Jurkat, Clone E6-1 (cell line): ENCODE measurements around the gene HCLS1.
"Not testable (repeated sequence)": the region's sequence is repeated elsewhere in the genome, so short reads cannot be mapped to it uniquely, and the experiment has no call there.

Experiments used
- DNase-seq: peaks from one replicate; pipeline ENCODE4 v3.0.0-alpha.2; 2011; ENCODE audit warnings: low read depth, low spot score
- H3K4me3 ChIP-seq: 2 replicates; pipeline ENCODE4 v1.5.1; 2011; ENCODE audit warnings: mild to moderate bottlenecking, low read length, control low read depth, moderate library complexity

Gene HCLS1

DNA sequence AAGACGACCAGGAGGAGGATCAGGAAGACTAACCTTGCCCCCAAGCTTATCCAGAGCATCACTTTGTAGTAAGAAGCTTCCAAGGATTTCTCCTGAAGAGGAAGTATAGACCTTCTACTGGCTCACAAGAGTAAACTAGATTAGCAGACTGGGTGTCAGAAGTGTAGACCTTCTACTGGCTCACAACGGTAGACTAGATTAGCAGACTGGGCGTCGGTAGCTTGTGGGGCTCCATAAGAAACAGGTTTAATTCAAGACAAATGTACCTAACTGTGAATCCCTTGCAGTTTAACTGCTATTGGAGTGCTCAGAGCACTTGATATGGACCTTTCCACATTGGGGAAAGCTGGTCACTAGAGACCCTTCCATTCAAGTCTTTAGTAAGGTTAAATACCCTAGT lies 54.6 kb downstream of the HCLS1 start:
- no peak overlapping the region for H3K4me3 ChIP-seq
- DNase-seq: no peak

GRCh38 chr3:121604759-121605158 lies 55.9 kb downstream of the HCLS1 start:
- H3K4me3 ChIP-seq: no peak overlapping the region
- DNase-seq: no peak

- DNase-seq: no peak
- no peak overlapping the region for H3K4me3 ChIP-seq
Measured at GRCh38 chr3:121601212-121601812, 59.4 kb downstream of the HCLS1 start.

- DNase-seq, H3K4me3 ChIP-seq: not testable (repeated sequence)
Measured at GRCh38 chr3:121599900-121600299, 60.8 kb downstream of the HCLS1 start.

DNA sequence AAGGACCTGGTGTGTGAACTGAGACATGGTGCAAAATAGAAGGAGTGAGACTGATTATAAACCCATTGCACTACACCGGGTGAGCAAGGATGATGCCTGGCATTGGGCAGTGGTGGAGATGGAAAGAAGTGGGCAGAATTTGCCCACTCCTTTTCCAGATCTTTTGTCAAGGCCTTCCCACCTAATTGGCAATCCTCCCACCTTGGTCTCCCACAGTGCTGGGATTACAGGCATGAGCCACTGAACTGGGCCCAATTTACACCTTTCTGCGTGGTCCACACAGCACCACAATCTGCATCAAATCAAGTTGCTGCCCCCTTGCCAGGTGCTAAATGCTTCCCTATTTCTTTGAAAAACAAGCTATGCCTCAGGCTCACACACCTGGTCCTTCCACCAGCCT lies 62.1 kb downstream of the HCLS1 start:
- H3K4me3 ChIP-seq: no peak overlapping the region
- no peak for DNase-seq

DNA sequence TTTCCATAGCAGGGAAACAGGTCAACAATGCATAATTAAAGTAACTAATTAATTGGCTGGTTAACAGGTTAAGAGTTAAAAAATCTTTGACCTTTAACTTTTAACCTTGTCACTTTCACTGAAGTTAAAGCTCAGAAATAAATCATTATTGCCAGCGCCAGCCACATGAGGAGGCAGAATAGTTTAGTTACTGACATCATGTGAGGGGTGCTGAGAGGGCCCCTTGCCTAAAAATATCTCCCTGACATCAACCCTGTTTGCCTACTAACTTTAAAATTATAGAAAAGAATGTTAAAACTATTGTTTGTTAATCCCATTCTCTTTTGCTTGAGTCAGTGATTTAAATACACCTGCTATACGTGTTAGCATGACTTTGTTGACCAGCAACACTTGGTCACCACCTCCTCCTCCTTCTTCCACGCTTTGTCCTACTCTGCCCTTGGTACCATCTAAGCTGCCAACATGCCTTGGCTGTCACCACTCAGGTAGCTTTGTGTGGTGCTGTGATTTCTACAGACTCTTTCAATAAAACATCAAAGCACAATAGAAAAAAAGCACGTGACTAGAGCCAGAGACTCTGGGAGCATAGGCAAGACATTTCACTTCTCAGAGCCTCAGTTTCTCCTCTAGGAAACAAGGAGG lies 64.8 kb downstream of the HCLS1 start:
- no peak for DNase-seq
- no peak overlapping the region for H3K4me3 ChIP-seq

DNA sequence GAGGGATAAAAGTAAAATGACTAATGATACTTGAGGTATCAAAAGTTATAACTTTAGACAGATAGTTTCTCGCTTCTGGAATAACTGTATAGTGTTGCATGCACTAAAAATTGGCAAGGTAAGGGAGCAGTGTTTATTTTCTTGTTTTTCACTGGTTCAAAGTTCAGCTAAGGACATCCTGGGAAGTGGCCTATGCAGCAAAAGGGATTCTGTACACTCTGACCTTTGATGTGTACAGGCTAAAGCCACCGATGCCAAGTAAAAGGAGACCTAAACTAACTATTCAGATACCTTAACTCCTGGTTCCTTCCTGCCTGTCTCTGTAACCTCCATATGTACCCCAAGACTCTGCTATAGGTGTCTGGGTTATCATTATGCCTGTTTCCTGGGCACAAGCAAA lies 65.9 kb downstream of the HCLS1 start:
- no peak for DNase-seq

DNA sequence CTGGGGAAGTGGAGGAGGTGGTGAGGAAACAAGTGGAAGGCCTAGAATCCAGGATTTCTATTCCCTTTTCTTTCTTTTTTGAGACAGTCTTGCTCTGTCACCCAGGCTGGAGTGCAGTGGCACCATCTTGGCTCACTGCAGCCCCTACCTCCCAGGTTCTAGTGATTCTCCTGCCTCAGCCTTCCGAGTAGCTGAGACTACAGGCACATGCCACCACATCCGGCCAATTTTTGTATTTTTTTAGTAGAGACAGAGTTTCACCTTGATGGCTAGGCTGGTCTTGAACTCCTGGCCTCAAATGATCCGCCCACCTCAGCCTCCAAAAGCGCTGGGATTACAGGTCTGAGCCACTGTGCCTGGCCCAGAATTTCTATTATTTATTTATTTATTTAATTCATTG lies 66.9 kb downstream of the HCLS1 start:
- DNase-seq, H3K4me3 ChIP-seq: not testable (repeated sequence)

More for the DNA sequence above, 65.9 kb downstream of the HCLS1 start:
- no peak overlapping the region for H3K4me3 ChIP-seq

GRCh38 chr3:121592856-121593702 lies 67.6 kb downstream of the HCLS1 start, which contains the start of gene FBXO40:
Gene FBXO40, plus strand, starts transcription at chr3:121593379. Its CDS starts 27,197 bp downstream, at chr3:121620576.
- no peak within 1 kb of the TSS for H3K4me3 ChIP-seq
- no peak for DNase-seq

- H3K4me3 ChIP-seq: no peak overlapping the region
- no peak for DNase-seq
Measured at GRCh38 chr3:121584418-121584817, 76.3 kb downstream of the HCLS1 start.

DNA sequence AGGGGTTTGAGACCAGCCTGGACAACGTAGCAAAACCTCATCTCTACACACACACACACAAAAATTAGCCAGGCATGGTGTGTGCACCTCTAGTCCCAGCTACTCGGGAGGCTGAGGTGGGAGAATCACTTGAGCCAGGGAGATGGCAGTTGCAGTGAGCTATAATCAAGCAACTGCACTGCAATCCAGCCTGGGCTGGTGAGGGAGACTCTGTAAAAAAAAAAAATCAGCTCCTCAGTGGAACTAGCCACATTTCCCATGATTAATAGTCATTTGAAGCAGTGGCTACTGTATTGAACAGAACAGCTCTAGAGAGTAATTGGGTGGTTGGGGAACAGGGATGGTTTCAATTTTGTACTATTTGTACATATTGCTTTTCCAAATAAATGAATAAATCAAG lies 79.0 kb downstream of the HCLS1 start:
- DNase-seq: no peak

More for the DNA sequence above, 79.0 kb downstream of the HCLS1 start:
- H3K4me3 ChIP-seq: no peak overlapping the region
